NCI-H524 (cell line): ENCODE data around the gene SOCS2.
A peak's percentile ranks its signal among the peaks of the same experiment; 100 is the strongest.

Source experiments
- DNase-seq, 2 experiments: peaks; one replicate each; lab custom pipeline; 2025; lab: John Stamatoyannopoulos, UW

SOCS2 gene

DNA sequence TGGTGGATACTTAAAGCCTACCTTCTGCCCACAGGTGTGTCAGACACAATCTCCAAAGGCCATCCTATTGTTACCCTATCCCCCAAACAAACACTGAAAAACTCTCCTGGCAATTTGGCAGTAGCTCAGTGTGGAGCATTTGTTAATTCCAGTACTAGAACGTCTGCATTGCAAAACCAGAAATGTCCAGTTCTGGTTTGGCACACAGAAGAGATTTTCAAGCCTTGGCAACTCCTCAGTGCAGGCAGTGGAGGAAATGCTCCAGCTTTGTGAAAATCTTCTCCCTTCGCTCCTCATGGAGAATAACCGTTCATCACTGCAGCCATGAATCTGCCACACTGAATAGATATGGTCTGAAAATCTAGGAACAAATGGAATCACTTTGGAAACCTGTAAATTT lies 5.3 kb upstream of the SOCS2 start:
- DNase-seq = no peak

GRCh38 chr12:93568091-93568490 lies 4.4 kb upstream of the SOCS2 start:
- no peak for DNase-seq

DNA sequence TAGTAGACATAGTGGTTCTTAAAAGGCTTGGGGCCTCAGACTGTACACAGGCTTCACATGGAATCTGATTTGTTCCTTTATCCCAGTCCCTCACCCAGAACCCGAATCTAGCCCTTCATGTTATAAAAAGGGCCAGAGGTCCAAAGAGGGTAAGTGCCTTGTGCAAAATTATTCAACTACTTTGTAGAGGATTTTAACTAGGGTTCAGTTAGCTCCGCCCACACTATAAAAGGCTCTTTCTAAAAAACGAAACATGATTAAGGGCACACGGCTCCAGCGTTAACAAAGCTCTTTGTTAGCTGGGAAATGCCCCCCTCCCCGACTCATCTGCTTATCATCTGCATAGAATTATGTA lies 3.2 kb upstream of the SOCS2 start:
- no peak for DNase-seq

- peak; percentile 63 to 73 for DNase-seq
Observed at GRCh38 chr12:93569656-93570551, 2.6 kb upstream of the SOCS2 start.

DNA sequence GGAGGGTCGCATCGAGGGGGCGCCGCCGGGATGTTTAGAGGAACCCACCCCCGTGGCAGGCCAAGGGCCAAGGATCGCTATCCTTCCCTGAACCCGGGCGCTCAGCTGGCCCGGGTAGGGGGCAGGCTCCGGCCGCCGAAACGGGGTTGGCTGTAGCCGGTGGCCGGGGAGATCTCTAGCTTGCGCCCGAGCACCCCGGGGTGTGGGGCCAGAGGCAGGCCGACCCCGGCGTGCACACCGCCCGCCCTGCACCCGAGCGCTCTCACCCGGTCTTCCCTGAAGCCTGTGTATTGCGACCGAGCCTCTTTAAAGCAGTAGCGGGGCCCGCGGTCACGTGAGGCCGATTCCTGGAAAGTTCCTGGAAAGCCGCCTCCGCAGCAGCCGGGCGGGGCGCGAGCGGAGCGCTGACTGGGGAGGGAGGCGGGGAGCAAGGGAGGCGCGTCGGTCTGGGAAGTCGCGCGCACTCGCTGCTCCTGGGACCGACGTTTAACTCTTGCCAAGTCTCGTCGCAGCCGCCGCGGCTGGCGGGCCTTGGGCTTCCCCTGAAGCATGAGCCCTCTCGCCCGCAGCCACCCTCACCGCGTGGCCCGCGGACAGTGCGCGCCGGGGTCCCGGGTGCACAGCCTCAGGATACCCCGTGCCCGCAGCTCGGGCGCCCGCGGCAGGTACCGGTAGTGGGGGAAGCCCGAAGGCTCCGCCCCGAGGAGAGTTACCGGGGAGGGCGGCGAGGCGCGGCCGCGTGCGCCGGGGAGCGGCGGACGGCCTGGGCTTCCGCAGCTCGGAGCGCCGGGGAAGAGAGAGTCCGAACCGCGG lies 1.7 kb upstream of the SOCS2 start:
- DNase-seq = peak; percentile 69 to 81

- DNase-seq = peak; percentile 46 to 64
Observed at GRCh38 chr12:93571365-93571924, 1.0 kb upstream of the SOCS2 start.

GRCh38 chr12:93572712-93573551 lies 457 bp downstream of the SOCS2 start:
- DNase-seq = peak; percentile 24 to 53

DNA sequence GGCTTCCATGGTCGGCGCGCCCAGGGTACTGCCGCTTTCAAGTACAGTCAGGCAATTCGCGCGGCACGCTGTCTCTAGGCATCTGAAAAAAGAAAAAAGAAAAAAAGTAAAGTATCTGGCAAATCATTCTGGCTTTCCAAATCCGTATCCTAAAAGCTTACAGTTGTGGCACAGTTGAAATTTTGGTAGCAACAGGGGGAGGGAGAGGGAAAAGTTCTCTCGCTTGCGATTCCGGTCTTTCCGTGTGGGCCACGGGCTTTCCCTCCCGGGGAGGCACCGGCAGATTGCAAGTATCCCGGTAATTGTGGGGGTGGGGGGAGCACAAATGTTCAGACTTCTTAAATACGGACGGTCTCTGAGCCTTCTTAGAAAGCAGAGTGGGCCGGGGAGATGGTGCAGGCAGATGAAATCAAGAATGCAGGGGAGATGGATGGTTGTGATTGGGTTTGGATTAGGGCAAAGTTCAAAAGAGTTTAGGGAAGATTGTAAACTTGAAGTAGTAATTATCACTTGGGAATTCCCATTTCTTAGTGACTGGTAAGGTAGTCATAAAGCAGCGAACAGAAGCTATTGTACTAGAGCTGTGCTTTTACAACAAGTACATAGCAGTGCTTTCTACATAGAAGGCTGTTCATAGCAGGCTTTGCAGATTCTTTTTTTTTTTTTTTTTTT lies 1.2 kb downstream of the SOCS2 start:
- no peak for DNase-seq

GRCh38 chr12:93577222-93577621 lies 4.7 kb downstream of the SOCS2 start:
- DNase-seq = no peak

GRCh38 chr12:93578221-93578620 lies 5.7 kb downstream of the SOCS2 start:
- no peak for DNase-seq

- DNase-seq = no peak
Observed at GRCh38 chr12:93580682-93581081, 8.2 kb downstream of the SOCS2 start.

- no peak for DNase-seq
Observed at GRCh38 chr12:93581370-93581769, 8.9 kb downstream of the SOCS2 start.

DNA sequence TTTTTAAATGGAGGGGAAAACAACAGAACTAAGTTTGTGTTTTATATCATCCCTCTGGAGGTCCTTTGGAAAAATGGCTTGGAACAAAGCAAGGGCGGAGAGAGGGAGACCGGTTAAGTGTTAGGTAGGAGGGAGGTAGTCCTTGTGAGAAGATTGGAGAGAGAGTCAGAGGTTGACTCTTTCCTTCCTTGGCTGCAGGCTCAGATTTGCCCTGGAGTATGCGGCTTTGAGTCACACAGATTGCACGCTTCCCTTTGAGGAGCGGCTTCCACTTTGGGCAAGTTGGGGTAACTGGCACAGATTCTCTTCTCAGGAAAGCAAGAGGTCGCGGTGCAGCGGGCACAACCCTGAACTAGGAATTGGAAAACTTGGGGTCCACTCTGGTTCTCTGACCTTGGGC lies 9.9 kb downstream of the SOCS2 start:
- DNase-seq = no peak

DNA sequence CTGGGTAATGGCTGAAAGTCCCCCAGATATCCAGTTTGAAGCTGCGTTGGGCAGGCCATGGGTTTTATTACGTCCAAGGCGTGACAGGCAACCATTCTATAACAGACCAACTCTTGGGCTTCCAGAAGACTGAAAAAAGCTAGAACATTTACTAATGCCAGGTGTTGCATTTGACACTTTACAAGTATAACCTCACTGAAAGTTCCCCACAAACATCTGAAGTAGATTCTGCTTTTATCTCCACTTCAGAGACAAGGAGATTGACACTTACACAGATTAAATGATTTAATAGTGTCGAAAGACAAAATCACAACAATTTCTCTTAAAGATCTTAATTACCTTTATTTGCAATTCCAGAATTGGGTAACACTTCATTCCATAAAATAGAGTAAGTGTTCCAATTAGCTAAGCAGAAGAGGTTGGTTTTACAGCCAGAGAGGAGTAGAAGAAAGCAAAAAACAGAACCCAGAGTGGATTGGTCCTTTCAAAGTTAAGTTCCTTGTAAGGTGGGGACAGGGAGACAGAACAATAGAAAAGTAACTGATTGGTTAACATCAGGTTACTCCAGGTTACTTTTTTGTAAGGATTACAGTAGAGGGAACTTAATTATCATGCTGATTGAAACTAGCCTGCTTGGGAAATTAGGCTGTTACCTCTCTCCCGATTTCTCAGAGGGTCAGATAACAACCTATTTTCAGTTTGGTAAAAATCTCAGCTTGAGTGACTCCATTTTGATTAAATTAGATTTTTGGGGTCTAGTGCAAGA lies 11.3 kb downstream of the SOCS2 start:
- DNase-seq = no peak

DNA sequence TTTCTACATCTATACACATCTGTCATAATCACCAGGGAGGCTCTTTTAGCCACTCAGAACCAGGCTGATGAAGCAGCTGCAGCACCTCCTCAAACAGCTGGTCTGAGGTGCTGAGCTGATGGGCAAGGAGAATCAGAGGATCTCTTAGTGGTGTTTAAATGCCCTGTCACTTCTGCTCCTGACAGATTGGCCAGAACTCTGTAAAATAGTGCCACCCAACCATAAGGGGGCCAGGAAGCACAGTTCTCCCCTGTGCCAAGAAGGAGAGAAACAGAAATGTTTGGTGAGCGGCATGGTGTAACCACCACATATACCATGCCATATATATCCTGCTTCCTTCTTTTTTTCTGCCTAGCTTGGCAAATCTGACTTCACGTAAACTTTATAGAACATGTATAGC lies 12.8 kb downstream of the SOCS2 start:
- DNase-seq = peak; percentile 18 to 83

DNA sequence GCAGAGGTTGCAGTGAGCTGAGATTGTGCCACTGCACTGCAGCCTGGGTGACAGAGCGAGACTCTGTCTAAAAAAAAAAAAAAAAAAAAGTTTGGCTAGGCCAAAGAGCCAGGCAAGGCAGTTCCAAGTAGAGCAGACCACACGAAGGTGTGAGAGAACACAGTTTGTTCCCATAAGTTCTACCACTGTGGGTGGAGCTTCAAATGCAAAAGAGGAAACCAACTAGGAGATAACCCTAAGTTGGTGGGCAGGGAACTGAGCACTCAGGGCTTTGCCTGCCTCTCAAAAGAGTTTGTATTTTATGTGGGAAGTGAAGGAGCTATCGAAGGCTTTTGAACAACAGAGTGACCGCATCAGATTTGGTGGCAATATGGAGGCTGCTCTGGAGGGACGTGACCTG lies 15.1 kb downstream of the SOCS2 start:
- no peak for DNase-seq

DNA sequence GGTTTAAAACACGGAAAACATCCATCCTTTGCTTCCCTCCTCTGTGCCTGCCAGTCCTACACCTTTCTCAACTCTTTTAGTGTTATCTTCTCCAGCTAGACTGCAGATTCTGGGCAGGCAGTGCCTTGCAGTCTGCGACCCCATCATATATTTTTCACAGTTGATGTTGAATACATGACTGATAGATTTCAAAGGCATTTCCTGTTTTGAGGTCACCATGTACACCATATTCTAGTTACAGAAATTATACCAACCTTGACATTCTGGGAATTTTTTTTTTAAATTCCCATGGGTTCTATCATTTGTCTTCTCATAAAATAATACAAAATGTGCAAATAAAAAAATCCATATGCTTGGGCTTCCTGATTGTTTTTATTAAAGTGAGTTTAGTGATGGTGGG lies 16.6 kb downstream of the SOCS2 start:
- no peak for DNase-seq

GRCh38 chr12:93591137-93591868 lies 18.8 kb downstream of the SOCS2 start:
- peak; percentile 14 to 35 for DNase-seq

- DNase-seq = no peak
Observed at GRCh38 chr12:93592641-93593406, 20.3 kb downstream of the SOCS2 start.
